ENCODE measurements around the gene BOD1. TPM values are rescaled to one million over a fixed set of nuclear protein-coding genes. Genes with fewer than 3 reads are reported as not detected.

Gene BOD1
- total and polyA plus RNA-seq, 2 donors (not counting 3 experiments of a cell fraction or from before 2014, with no cell fraction given), result 57.6 to 62.4 TPM

DNA sequence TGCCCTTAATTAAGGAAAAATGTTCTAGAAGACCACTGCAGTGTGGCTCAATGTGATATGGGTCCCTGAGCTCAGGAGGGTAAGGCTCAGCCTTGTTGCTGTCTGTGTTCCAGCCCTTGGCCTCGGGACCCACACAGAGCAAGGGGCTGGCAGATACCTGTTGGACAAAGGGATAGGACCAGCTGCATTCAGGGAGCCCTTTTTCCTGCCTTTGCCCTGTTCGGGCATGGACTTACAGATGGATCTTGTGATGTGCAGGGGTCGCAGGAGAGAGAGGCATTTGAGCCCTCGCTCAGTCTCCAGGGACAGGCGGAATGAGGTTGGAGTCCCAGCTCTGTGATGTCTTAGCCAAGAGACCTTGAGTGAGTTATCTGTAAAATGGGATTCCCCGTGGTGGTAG is 12.1 kb upstream of the BOD1 start:
- Histone ChIP-seq H3K4me2 (ENCODE audit: insufficient read depth, low read length) (no peak overlapping the region), H3K9me3 (replicated peaks; ENCODE audit: control insufficient read depth, insufficient read depth, low read length) (no peaks in the 10 kb centered on the region), H3K9me1 (replicated peaks; ENCODE audit: control insufficient read depth, extremely low read depth, insufficient read depth, low read length) (no peaks in the 10 kb centered on the region), H3K79me2 (ENCODE audit: control insufficient read depth, insufficient read depth, low read length) (no peaks in the 10 kb centered on the region), H2AFZ (ENCODE audit: low read depth, low read length) (no peak overlapping the region), H3K27ac (ENCODE audit: insufficient read depth, low read depth, low read length) (no peak overlapping the region), H3K4me3 (replicated peaks in 1 of 3; ENCODE audit: insufficient read depth in 1 of 3, low read depth in 1 of 3, low read length in 3 of 3) (no peak overlapping the region), H3K4me1 (ENCODE audit: control insufficient read depth, extremely low read depth, insufficient read depth, low read length) (no peaks in the 10 kb centered on the region), H4K20me1 (replicated peaks; ENCODE audit: control insufficient read depth, extremely low read depth, insufficient read depth, low read length) (no peaks in the 10 kb centered on the region), H3K27me3 (ENCODE audit: control insufficient read depth in 2 of 2, insufficient read depth in 2 of 2, low read length in 2 of 2) (peaks cover 3 to 8% of the 10 kb centered on the region in 2 experiments), H3K9ac (replicated peaks; ENCODE audit: extremely low read depth, insufficient read depth, low read length) (no peak overlapping the region), H3K36me3 (ENCODE audit: control insufficient read depth in 2 of 2, extremely low read depth in 1 of 2, insufficient read depth in 2 of 2, low read length in 2 of 2) (no peaks in the 10 kb centered on the region)
- dilution Hi-C loops (cut with MboI; ENCODE audit: extremely low pct_ligation_motif_present, low sequenced_read_pairs), result no loop called here
- ChIA-PET POLR2A (no interaction called here), CTCF (interaction anchor here (1.7 to 5.7 kb wide), 4 partner anchors 22 to 346 kb away, joined by 4 to 41 read pairs (median 14); no protein-coding TSS in a partner anchor)
- BruUV-seq (replicated peaks), result no TSS peak
- no peak for FAIRE-seq
- TF ChIP-seq JUN (IDR thresholded peaks at IDR 0.05; ENCODE audit: borderline replicate concordance, insufficient read depth, insufficient read length, low read depth) (no peak), POLR2A (IDR thresholded peaks at IDR 0.05; ENCODE audit: low read depth, low read length) (no peak), MYC (IDR thresholded peaks at IDR 0.05; ENCODE audit: low read depth, low read length) (no peak), FOS (IDR thresholded peaks at IDR 0.05; ENCODE audit: borderline replicate concordance, insufficient read depth, low read length) (no peak), EZH2 (IDR thresholded peaks at IDR 0.05; ENCODE audit: borderline replicate concordance, low read depth, low read length, severe bottlenecking) (no peak)
- TF ChIP-seq, protein P1, sequence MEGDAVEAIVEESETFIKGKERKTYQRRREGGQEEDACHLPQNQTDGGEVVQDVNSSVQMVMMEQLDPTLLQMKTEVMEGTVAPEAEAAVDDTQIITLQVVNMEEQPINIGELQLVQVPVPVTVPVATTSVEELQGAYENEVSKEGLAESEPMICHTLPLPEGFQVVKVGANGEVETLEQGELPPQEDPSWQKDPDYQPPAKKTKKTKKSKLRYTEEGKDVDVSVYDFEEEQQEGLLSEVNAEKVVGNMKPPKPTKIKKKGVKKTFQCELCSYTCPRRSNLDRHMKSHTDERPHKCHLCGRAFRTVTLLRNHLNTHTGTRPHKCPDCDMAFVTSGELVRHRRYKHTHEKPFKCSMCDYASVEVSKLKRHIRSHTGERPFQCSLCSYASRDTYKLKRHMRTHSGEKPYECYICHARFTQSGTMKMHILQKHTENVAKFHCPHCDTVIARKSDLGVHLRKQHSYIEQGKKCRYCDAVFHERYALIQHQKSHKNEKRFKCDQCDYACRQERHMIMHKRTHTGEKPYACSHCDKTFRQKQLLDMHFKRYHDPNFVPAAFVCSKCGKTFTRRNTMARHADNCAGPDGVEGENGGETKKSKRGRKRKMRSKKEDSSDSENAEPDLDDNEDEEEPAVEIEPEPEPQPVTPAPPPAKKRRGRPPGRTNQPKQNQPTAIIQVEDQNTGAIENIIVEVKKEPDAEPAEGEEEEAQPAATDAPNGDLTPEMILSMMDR (IDR thresholded peaks at IDR 0.05; ENCODE audit: extremely low read depth in 1 of 2, insufficient read depth in 1 of 2, low read depth in 1 of 2, low read length in 2 of 2), result no peak
- intact Hi-C loops (cut with micrococcal nuclease), result no loop called here
- DNase-seq (ENCODE audit: low read depth, low spot score), result no peak

Data from endothelial cell of umbilical vein (primary cell).